Prostate gland (tissue), 2 donors: ENCODE data around the gene BCL2A1.

ENCODE experiments used
- POLR2A ChIP-seq: fragments of 450-650 bp; IDR thresholded peaks from one replicate; pipeline ENCODE4 v1.6.1; 2016; ENCODE audit warnings: antibody characterized with exemption, mild to moderate bottlenecking
- TF ChIP-seq, protein P1 (sequence below), 4 experiments: fragments of 200-600 bp in 2 of 4; fragments of 450-650 bp in 2 of 4; sonication (generic) in 2 of 4; IDR thresholded peaks; 1 replicate in 3 of 4; 2 replicates in 1 of 4; pipeline ENCODE4 v1.5.1; 2016 to 2019; ENCODE audit warnings: antibody characterized with exemption in 4 of 4, mild to moderate bottlenecking in 2 of 4, moderate library complexity in 2 of 4

DNA sequence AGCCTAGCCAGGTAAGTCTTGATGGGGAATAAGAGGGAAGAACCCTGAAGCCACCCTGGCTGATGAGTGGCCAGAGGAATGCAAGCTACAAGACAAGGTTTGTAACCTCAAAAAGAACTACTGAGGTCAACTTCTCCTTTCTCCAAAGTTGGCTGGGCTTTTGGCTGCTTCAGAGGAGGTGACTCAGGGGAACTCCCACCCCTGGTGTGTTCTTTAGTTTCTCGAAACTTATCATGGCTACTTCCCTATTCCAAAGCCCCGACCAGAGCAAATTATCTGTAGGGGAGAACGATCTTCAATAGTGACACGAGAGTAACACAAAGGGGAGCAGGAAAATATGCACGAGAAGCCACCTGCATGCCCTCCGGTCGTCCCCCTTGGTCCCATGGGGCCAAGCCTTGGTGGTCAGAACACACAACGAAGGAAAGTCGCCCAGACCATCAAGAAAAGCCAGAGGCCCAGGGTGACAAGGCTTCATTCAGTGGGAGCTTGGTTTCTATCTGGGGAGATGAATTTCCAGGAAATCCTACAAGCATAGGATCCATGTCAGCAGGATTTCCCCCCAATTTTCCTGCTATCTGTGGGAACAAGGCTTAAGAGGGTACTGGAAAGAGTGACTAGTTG lies 6.5 kb upstream of the BCL2A1 start:
- TF ChIP-seq, protein P1, sequence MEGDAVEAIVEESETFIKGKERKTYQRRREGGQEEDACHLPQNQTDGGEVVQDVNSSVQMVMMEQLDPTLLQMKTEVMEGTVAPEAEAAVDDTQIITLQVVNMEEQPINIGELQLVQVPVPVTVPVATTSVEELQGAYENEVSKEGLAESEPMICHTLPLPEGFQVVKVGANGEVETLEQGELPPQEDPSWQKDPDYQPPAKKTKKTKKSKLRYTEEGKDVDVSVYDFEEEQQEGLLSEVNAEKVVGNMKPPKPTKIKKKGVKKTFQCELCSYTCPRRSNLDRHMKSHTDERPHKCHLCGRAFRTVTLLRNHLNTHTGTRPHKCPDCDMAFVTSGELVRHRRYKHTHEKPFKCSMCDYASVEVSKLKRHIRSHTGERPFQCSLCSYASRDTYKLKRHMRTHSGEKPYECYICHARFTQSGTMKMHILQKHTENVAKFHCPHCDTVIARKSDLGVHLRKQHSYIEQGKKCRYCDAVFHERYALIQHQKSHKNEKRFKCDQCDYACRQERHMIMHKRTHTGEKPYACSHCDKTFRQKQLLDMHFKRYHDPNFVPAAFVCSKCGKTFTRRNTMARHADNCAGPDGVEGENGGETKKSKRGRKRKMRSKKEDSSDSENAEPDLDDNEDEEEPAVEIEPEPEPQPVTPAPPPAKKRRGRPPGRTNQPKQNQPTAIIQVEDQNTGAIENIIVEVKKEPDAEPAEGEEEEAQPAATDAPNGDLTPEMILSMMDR (IDR thresholded peaks at IDR 0.05): no peak
- TF ChIP-seq POLR2A: no peak
